RWPE1 (cell line): ENCODE results near the gene USP7.
"Not testable (repeated sequence)": the region's sequence is repeated elsewhere in the genome, so short reads cannot be mapped to it uniquely, and the experiment has no call there.

Experiments used
- CTCF ChIA-PET: fragments of 350-600 bp; sonication (Branson Sonifier 250); formaldehyde crosslinking; extraction: SDS; loops from one replicate; lab custom pipeline; 2021; lab: Yijun Ruan, JAX
- POLR2A ChIA-PET: fragments of 400-600 bp; formaldehyde crosslinking; extraction: SDS; loops from one replicate; lab custom pipeline; 2020; ENCODE audit warnings: antibody characterized with exemption; ENCODE audit not compliant: low non-redundant PET; lab: Yijun Ruan, JAX
- DNase-seq: peaks from one replicate; pipeline ENCODE4 v3.0.0; 2012; ENCODE audit warnings: low spot score
- H3K27ac ChIP-seq: fragments of 450-650 bp; 2 replicates; pipeline ENCODE4 v1.5.1; 2017
- TF ChIP-seq, protein P1 (sequence below): fragments of 450-650 bp; conservative IDR thresholded peaks from 2 replicates; pipeline ENCODE4 v1.5.1; 2017; ENCODE audit warnings: low read depth, mild to moderate bottlenecking

Gene USP7

DNA sequence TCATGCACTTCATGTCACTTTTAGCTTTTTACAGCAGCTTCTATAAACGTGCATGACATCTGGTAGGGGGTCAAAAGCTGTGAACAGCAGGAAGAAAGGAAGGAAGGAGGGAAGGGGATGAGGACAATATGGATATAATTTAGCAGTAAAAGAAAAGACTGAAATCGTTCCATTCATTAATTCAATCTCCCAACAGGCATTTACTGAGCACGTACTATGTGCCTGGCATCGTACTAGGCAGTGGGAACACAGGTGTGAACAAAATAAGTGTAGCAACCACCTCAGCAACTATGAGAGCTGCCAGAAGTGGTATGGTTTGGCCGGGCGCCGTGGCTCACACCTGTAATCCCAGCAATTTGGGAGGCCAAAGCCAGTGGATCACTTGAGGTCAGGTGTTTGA lies 19.1 kb upstream of the USP7 start:
- TF ChIP-seq, protein P1, sequence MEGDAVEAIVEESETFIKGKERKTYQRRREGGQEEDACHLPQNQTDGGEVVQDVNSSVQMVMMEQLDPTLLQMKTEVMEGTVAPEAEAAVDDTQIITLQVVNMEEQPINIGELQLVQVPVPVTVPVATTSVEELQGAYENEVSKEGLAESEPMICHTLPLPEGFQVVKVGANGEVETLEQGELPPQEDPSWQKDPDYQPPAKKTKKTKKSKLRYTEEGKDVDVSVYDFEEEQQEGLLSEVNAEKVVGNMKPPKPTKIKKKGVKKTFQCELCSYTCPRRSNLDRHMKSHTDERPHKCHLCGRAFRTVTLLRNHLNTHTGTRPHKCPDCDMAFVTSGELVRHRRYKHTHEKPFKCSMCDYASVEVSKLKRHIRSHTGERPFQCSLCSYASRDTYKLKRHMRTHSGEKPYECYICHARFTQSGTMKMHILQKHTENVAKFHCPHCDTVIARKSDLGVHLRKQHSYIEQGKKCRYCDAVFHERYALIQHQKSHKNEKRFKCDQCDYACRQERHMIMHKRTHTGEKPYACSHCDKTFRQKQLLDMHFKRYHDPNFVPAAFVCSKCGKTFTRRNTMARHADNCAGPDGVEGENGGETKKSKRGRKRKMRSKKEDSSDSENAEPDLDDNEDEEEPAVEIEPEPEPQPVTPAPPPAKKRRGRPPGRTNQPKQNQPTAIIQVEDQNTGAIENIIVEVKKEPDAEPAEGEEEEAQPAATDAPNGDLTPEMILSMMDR: no peak
- no peak for DNase-seq
- no peak overlapping the region for H3K27ac ChIP-seq
- ChIA-PET CTCF (interaction anchor here (0.7 kb wide), 1 partner anchor 414 kb away, joined by 4 read pairs; no protein-coding TSS in a partner anchor), POLR2A (no interaction called here)

DNA sequence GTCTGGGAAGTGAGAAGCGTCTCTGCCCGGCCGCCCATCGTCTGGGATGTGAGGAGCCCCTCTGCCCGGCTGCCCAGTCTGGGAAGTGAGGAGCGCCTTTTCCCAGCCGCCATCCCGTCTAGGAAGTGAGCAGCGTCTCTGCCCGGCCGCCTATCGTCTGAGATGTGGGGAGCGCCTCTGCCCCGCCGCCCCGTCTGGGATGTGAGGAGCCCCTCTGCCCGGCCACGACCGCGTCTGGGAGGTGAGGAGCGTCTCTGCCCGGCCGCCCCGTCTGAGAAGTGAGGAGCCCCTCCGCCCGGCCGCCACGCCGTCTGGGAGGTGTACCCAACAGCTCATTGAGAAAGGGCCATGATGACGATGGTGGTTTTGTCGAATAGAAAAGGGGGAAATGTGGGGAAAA lies 18.2 kb upstream of the USP7 start:
- DNase-seq, POLR2A ChIA-PET, H3K27ac ChIP-seq, CTCF ChIA-PET: not testable (repeated sequence)

DNA sequence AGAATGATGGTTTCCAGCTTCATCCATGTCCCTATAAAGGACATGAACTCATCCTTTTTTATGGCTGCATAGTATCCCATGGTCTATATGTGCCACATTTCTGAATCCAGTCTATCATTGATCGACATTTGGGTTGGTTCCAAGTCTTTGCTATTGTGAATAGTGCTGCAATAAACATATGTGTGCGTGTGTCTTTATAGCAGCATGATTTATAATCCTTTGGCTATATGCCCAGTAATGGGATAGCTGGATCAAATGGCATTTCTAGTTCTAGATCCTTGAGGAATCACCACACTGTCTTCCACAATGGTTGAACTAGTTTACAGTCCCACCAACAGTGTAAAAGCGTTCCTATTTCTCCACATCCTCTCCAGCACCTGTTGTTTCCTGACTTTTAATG lies 12.5 kb upstream of the USP7 start:
- H3K27ac ChIP-seq, CTCF ChIA-PET, DNase-seq, POLR2A ChIA-PET: not testable (repeated sequence)

DNA sequence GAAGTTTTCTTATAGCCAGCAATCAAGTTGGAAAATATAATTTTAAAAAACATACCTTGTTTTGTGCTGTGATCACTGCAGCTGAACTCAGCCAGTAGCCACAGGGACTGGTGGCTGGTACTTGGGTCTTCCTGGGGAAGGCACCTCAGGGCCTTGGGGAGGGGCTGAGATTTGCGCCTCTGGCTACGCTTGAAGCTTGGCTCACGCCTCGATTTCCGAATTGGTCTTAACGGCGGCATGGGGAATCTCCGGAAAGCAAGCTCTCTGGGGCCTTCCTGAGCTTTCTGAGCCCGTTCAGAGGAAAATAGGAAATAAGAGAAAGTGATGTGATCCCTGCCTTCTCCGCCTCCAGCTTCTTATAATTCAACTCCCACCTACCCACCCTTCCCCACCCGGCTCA lies 11.3 kb upstream of the USP7 start:
- CTCF ChIA-PET: interaction anchor here (1.0 kb wide), 1 partner anchor 38 kb away, joined by 3 read pairs; no protein-coding TSS in a partner anchor
- no peak for DNase-seq
- POLR2A ChIA-PET: no interaction called here
- TF ChIP-seq, protein P1: no peak
- H3K27ac ChIP-seq: no peak overlapping the region

DNA sequence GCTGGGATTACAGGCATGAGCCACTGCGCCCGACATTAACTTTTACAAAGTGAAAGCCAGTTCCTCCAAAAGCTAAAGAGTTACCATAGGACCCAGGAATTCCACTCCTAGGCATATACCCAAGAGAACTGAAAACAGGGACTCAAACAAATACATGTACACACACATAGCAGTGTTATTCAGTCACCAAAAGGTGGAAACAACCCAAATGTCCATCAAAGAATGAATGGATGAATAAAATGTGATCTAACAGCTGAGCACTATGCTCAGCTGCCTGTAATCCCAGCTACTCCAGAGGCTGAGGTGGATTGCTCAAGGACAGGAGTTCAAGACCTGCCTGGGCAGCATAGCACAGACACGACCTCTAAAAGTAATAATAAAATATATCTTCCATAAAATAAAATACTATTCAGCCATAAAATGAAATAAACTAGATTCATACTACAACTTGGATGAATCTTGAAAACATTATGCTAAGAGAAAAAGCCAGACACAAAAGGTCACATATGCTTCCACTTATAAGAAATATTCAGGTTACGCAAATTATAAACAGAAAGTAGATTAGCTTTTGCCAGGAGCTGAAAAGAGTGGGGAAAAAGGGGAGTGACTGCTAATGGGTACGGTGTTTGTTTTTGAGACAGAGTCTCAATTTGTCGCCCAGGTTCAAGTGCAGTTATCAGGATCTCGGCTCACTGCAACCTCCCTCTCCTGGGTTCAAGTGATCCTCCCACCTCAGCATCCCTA lies 9.3 kb upstream of the USP7 start:
- CTCF ChIA-PET: interaction anchor here (0.6 kb wide), 1 partner anchor 260 kb away, joined by 3 read pairs; no protein-coding TSS in a partner anchor
- POLR2A ChIA-PET: no interaction called here
- DNase-seq: no peak
- H3K27ac ChIP-seq: no peak overlapping the region
- TF ChIP-seq, protein P1: no peak

DNA sequence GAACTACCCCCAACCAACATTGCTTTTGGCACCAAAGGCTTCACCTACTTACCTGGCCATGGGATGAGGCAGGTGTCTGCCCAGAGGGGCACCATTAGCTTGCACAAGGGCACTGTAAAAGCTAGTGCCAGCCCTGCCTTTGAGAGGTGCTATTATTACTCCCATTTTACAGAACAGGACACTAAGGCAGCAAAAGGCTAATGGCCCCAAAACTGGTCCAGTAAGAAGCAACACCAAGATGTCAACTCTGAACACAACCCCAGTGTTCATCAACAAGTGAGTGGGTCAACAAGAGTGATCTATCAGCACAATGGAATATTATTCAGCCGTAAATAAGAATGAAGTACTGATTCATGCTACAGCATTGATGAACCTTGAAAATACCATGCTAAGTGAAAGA lies 7.7 kb upstream of the USP7 start:
- TF ChIP-seq, protein P1: no peak
- CTCF ChIA-PET: no interaction called here
- DNase-seq: no peak
- no peak overlapping the region for H3K27ac ChIP-seq
- POLR2A ChIA-PET: interaction anchor here (0.7 kb wide), 1 partner anchor 97 kb away, joined by 3 read pairs; no protein-coding TSS in a partner anchor

DNA sequence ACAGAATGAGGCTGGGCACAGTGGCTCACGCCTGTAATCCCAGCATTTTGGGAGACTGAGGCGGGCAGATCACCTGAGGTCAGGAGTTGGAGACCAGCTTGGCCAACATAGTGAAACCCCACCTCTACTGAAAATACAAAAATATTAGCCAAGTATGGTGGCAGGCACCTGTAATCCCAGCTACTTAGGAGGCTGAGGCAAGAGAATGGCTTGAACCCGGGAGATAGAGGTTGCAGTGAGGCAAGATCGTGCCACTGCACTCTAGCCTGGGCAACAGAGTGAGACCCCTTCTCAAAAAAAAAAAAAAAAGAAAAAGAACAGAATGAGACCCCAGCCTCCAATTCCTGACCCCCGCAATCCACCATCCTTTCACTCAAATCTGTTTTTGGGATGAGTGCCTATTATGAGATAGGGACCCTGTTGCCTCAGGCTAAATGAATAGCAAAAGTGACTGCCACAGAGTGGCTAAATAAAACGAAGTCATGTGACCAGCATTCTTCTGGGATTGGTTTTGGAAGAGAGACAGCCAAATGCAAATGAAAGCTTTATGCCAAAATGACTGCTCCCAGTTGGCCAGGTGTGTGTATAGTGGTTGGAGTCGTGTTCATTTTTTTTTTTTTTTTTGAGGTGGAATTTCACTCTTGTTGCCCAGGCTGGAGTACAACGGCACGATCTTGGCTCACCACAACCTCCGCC lies 5.6 kb upstream of the USP7 start:
- DNase-seq, H3K27ac ChIP-seq, POLR2A ChIA-PET: not testable (repeated sequence)
- CTCF ChIA-PET: interaction anchor here (0.6 kb wide), 1 partner anchor 33 kb away, joined by 3 read pairs; no protein-coding TSS in a partner anchor

DNA sequence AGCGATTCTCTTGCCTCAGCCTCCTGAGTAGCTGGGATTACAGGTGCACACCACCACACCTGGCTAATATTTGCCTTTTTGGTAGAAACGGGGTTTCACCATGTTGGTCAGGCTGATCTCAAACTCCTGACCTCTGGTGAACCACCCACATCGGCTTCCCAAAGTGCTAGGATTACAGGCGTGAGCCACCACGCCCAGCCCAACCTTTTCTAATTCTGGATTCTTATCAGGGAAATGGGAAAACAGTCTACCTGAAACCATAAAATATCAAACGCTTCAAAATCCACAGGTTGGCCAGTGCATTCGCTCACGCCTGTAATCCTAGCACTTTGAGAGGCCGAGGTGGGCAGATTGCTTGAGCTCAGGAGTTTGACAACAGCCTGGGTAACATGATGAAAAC lies 4.3 kb upstream of the USP7 start:
- H3K27ac ChIP-seq, POLR2A ChIA-PET, CTCF ChIA-PET, DNase-seq: not testable (repeated sequence)
